ENCODE results near the gene CDH13.

Gene CDH13

GRCh38 chr16:82638095-82638798 is 11.5 kb downstream of the CDH13 start:
- WGBS, 2 experiments (ENCODE audit: insufficient coverage in 2 of 2) = 74 to 93% methylated on average over 2 to 3 of the region's 4 CpGs
- Histone ChIP-seq H3K4me1 (ENCODE audit: control insufficient read depth, insufficient read depth, low read length, poor library complexity, severe bottlenecking) (peaks cover 67% of the 10 kb centered on the region), H3K4me3 (ENCODE audit: extremely low read depth, insufficient read depth, low read length, poor library complexity, severe bottlenecking) (no peak overlapping the region), H3K27ac (ENCODE audit: low read depth, low read length, severe bottlenecking) (peak overlapping the region; percentile 66), H3K36me3 (ENCODE audit: control insufficient read depth, insufficient read depth, low read length) (peaks cover 39% of the 10 kb centered on the region), H3K9me3 (ENCODE audit: control insufficient read depth, low read length) (no peaks in the 10 kb centered on the region)

- H3K36me3 ChIP-seq (ENCODE audit: control insufficient read depth, insufficient read depth, low read length) = peaks cover 33% of the 10 kb centered on the region
These were observed 12.5 kb downstream of the CDH13 start for GRCh38 chr16:82639263-82639662.

GRCh38 chr16:82639666-82640336 is 13.0 kb downstream of the CDH13 start:
- 45 to 57% methylated on average over 5 to 7 of the region's 9 CpGs for WGBS, 2 experiments (ENCODE audit: insufficient coverage in 2 of 2)

More at GRCh38 chr16:82639263-82639662, 12.5 kb downstream of the CDH13 start:
- peak overlapping the region; percentile 62 for H3K27ac ChIP-seq (ENCODE audit: low read depth, low read length, severe bottlenecking)
- peaks cover 60% of the 10 kb centered on the region for H3K4me1 ChIP-seq (ENCODE audit: control insufficient read depth, insufficient read depth, low read length, poor library complexity, severe bottlenecking)
- no peaks in the 10 kb centered on the region for H3K9me3 ChIP-seq (ENCODE audit: control insufficient read depth, low read length)
- 50 to 67% methylated on average over 2 to 3 of the region's 3 CpGs for WGBS, 2 experiments (ENCODE audit: insufficient coverage in 2 of 2)
- no peak overlapping the region for H3K4me3 ChIP-seq (ENCODE audit: extremely low read depth, insufficient read depth, low read length, poor library complexity, severe bottlenecking)

GRCh38 chr16:82641336-82641984 is 14.7 kb downstream of the CDH13 start:
- Histone ChIP-seq H3K9me3 (ENCODE audit: control insufficient read depth, low read length) (no peaks in the 10 kb centered on the region), H3K4me3 (ENCODE audit: extremely low read depth, insufficient read depth, low read length, poor library complexity, severe bottlenecking) (no peak overlapping the region), H3K27ac (ENCODE audit: low read depth, low read length, severe bottlenecking) (no peak overlapping the region), H3K36me3 (ENCODE audit: control insufficient read depth, insufficient read depth, low read length) (peaks cover 14% of the 10 kb centered on the region), H3K4me1 (ENCODE audit: control insufficient read depth, insufficient read depth, low read length, poor library complexity, severe bottlenecking) (peaks cover 67% of the 10 kb centered on the region)
- WGBS, 2 experiments (ENCODE audit: insufficient coverage in 2 of 2) = no CpG with 5 or more reads among the region's 6 CpGs

More at GRCh38 chr16:82639666-82640336, 13.0 kb downstream of the CDH13 start:
- Histone ChIP-seq H3K36me3 (ENCODE audit: control insufficient read depth, insufficient read depth, low read length) (peaks cover 27% of the 10 kb centered on the region), H3K4me1 (ENCODE audit: control insufficient read depth, insufficient read depth, low read length, poor library complexity, severe bottlenecking) (peaks cover 60% of the 10 kb centered on the region), H3K9me3 (ENCODE audit: control insufficient read depth, low read length) (no peaks in the 10 kb centered on the region), H3K4me3 (ENCODE audit: extremely low read depth, insufficient read depth, low read length, poor library complexity, severe bottlenecking) (no peak overlapping the region), H3K27ac (ENCODE audit: low read depth, low read length, severe bottlenecking) (peak overlapping the region; percentile 6)

- WGBS, 2 experiments (ENCODE audit: insufficient coverage in 2 of 2) = 93 to 100% methylated on average over 1 to 3 of the region's 4 CpGs
- Histone ChIP-seq H3K36me3 (ENCODE audit: control insufficient read depth, insufficient read depth, low read length) (peaks cover under 1% of the 10 kb centered on the region), H3K27ac (ENCODE audit: low read depth, low read length, severe bottlenecking) (no peak overlapping the region), H3K4me3 (ENCODE audit: extremely low read depth, insufficient read depth, low read length, poor library complexity, severe bottlenecking) (no peak overlapping the region), H3K9me3 (ENCODE audit: control insufficient read depth, low read length) (no peaks in the 10 kb centered on the region), H3K4me1 (ENCODE audit: control insufficient read depth, insufficient read depth, low read length, poor library complexity, severe bottlenecking) (peaks cover 61% of the 10 kb centered on the region)
These were observed 16.4 kb downstream of the CDH13 start for GRCh38 chr16:82643136-82643535.

GRCh38 chr16:82643936-82644630 is 17.3 kb downstream of the CDH13 start:
- Histone ChIP-seq H3K36me3 (ENCODE audit: control insufficient read depth, insufficient read depth, low read length) (no peaks in the 10 kb centered on the region), H3K9me3 (ENCODE audit: control insufficient read depth, low read length) (no peaks in the 10 kb centered on the region), H3K4me3 (ENCODE audit: extremely low read depth, insufficient read depth, low read length, poor library complexity, severe bottlenecking) (no peak overlapping the region), H3K4me1 (ENCODE audit: control insufficient read depth, insufficient read depth, low read length, poor library complexity, severe bottlenecking) (peaks cover 51% of the 10 kb centered on the region), H3K27ac (ENCODE audit: low read depth, low read length, severe bottlenecking) (no peak overlapping the region)
- WGBS, 2 experiments (ENCODE audit: insufficient coverage in 2 of 2) = 40 to 47% methylated on average over 4 to 8 of the region's 10 CpGs

- Histone ChIP-seq H3K27ac (ENCODE audit: low read depth, low read length, severe bottlenecking) (no peak overlapping the region), H3K36me3 (ENCODE audit: control insufficient read depth, insufficient read depth, low read length) (peaks cover 12% of the 10 kb centered on the region), H3K9me3 (ENCODE audit: control insufficient read depth, low read length) (no peaks in the 10 kb centered on the region), H3K4me3 (ENCODE audit: extremely low read depth, insufficient read depth, low read length, poor library complexity, severe bottlenecking) (no peak overlapping the region), H3K4me1 (ENCODE audit: control insufficient read depth, insufficient read depth, low read length, poor library complexity, severe bottlenecking) (peaks cover 40% of the 10 kb centered on the region)
- WGBS, 2 experiments (ENCODE audit: insufficient coverage in 2 of 2) = 92 to 96% methylated on average over 2 of the region's 3 CpGs
These were observed 19.7 kb downstream of the CDH13 start for GRCh38 chr16:82646504-82646903.

GRCh38 chr16:82649766-82650165 is 23.0 kb downstream of the CDH13 start:
- H3K9me3 ChIP-seq (ENCODE audit: control insufficient read depth, low read length) = no peaks in the 10 kb centered on the region
- H3K27ac ChIP-seq (ENCODE audit: low read depth, low read length, severe bottlenecking) = no peak overlapping the region
- H3K4me3 ChIP-seq (ENCODE audit: extremely low read depth, insufficient read depth, low read length, poor library complexity, severe bottlenecking) = no peak overlapping the region
- H3K4me1 ChIP-seq (ENCODE audit: control insufficient read depth, insufficient read depth, low read length, poor library complexity, severe bottlenecking) = peaks cover 47% of the 10 kb centered on the region
- WGBS, 2 experiments (ENCODE audit: insufficient coverage in 2 of 2) = 93 to 100% methylated on average over 2 of the region's 3 CpGs
- peaks cover 12% of the 10 kb centered on the region for H3K36me3 ChIP-seq (ENCODE audit: control insufficient read depth, insufficient read depth, low read length)

GRCh38 chr16:82650804-82651203 is 24.0 kb downstream of the CDH13 start:
- Histone ChIP-seq H3K4me3 (ENCODE audit: extremely low read depth, insufficient read depth, low read length, poor library complexity, severe bottlenecking) (no peak overlapping the region), H3K27ac (ENCODE audit: low read depth, low read length, severe bottlenecking) (no peak overlapping the region), H3K9me3 (ENCODE audit: control insufficient read depth, low read length) (no peaks in the 10 kb centered on the region), H3K4me1 (ENCODE audit: control insufficient read depth, insufficient read depth, low read length, poor library complexity, severe bottlenecking) (peaks cover 46% of the 10 kb centered on the region), H3K36me3 (ENCODE audit: control insufficient read depth, insufficient read depth, low read length) (peaks cover 12% of the 10 kb centered on the region)
- 77 to 100% methylated on average over 1 of the region's 2 CpGs for WGBS, 2 experiments (ENCODE audit: insufficient coverage in 2 of 2)

- Histone ChIP-seq H3K4me3 (ENCODE audit: extremely low read depth, insufficient read depth, low read length, poor library complexity, severe bottlenecking) (no peak overlapping the region), H3K36me3 (ENCODE audit: control insufficient read depth, insufficient read depth, low read length) (peaks cover 12% of the 10 kb centered on the region), H3K9me3 (ENCODE audit: control insufficient read depth, low read length) (no peaks in the 10 kb centered on the region), H3K27ac (ENCODE audit: low read depth, low read length, severe bottlenecking) (peak overlapping the region; percentile 99), H3K4me1 (ENCODE audit: control insufficient read depth, insufficient read depth, low read length, poor library complexity, severe bottlenecking) (peaks cover 59% of the 10 kb centered on the region)
- WGBS, 2 experiments (ENCODE audit: insufficient coverage in 2 of 2) = 92 to 98% methylated on average over 5 to 7 of the region's 7 CpGs
These were observed 25.3 kb downstream of the CDH13 start for GRCh38 chr16:82651921-82652601.
